Measurements from ENCODE around the gene SETBP1. TPM values are rescaled to one million over a fixed set of nuclear protein-coding genes. Genes with fewer than 3 reads are reported as not detected.

Gene SETBP1
- total and polyA plus RNA-seq, 2 of the 4 experiments (the other 2 are of a cell fraction) = 0.19 to 0.36 TPM

GRCh38 chr18:44712025-44712424 lies 31.3 kb downstream of the SETBP1 start:
- Histone ChIP-seq H2BK20ac (ENCODE audit: low read depth, low read length) (no peak overlapping the region), H3K18ac (ENCODE audit: low read depth, low read length) (no peak overlapping the region), H2BK15ac (ENCODE audit: low read depth, low read length) (no peak overlapping the region), H4K20me1 (ENCODE audit: insufficient read depth, low read length) (no peaks in the 10 kb centered on the region), H4K5ac (ENCODE audit: low read depth, low read length) (no peak overlapping the region), H3K9me3 (ENCODE audit: control insufficient read depth, insufficient read depth, low read length) (no peaks in the 10 kb centered on the region), H2BK5ac (ENCODE audit: low read depth, low read length, poor library complexity, severe bottlenecking) (no peak overlapping the region), H2BK120ac (ENCODE audit: low read depth, low read length) (no peak overlapping the region), H2AK9ac (replicated peaks; ENCODE audit: low read depth, low read length, poor library complexity) (no peak overlapping the region), H2AK5ac (ENCODE audit: low read depth, low read length) (no peak overlapping the region), H3K14ac (replicated peaks; ENCODE audit: low read depth, low read length) (no peak overlapping the region), H3K4me3 (ENCODE audit: insufficient read depth, low read depth, low read length) (no peak overlapping the region), H4K91ac (ENCODE audit: insufficient read depth, low read depth, low read length) (no peak overlapping the region), H3K56ac (ENCODE audit: extremely low read depth, insufficient read depth, low read length) (no peak overlapping the region), H3K36me3 (ENCODE audit: control insufficient read depth, insufficient read depth, low read length) (no peaks in the 10 kb centered on the region), H3K27ac (ENCODE audit: insufficient read depth, low read length) (no peak overlapping the region), H3K4ac (ENCODE audit: low read depth, low read length) (no peak overlapping the region), H3K9me1 (ENCODE audit: insufficient read depth, low read length) (no peaks in the 10 kb centered on the region), H3K4me2 (ENCODE audit: low read depth, low read length) (no peak overlapping the region), H3K79me1 (ENCODE audit: low read depth in 1 of 2, low read length in 2 of 2) (no peaks in the 10 kb centered on the region), H2AFZ (replicated peaks; ENCODE audit: low read length, poor library complexity) (no peak overlapping the region), H3K27me3 (ENCODE audit: control insufficient read depth, insufficient read depth, low read length) (no peaks in the 10 kb centered on the region), H3K23ac (ENCODE audit: low read depth, low read length) (no peak overlapping the region), H4K8ac (ENCODE audit: low read depth in 2 of 2, low read length in 2 of 2) (no peak overlapping the region), H3K4me1 (ENCODE audit: control insufficient read depth, insufficient read depth, low read length) (peaks cover 3% of the 10 kb centered on the region; the same call in 1 of the 2 replicates), H3K9ac (ENCODE audit: low read depth, low read length) (no peak overlapping the region)
- no peak for DNase-seq
- POLR2A ChIA-PET (ENCODE audit: unreplicated experiment) = no interaction called here
- TF ChIP-seq MAZ (IDR thresholded peaks at IDR 0.05; ENCODE audit: borderline replicate concordance, low read depth, low read length) (no peak), CEBPB (IDR thresholded peaks at IDR 0.05; ENCODE audit: low read depth, low read length) (no peak), CHD1 (IDR thresholded peaks at IDR 0.05; ENCODE audit: low read depth, low read length) (no peak), NFE2L2 (IDR thresholded peaks at IDR 0.05; ENCODE audit: low read depth, low read length) (no peak), SMC3 (IDR thresholded peaks at IDR 0.05; ENCODE audit: low read depth, low read length) (no peak), USF2 (IDR thresholded peaks at IDR 0.05; ENCODE audit: low read depth, low read length) (no peak)
- CTCF ChIA-PET = no interaction called here
- intact Hi-C loops (cut with micrococcal nuclease) = no loop called here
- no TSS peak for BruUV-seq (replicated peaks)
- in situ Hi-C loops (cut with MboI; ENCODE audit: low sequenced_read_pairs) = no loop called here
- dilution Hi-C loops (cut with HindIII; ENCODE audit: low sequenced_read_pairs, unreplicated experiment) = no loop called here
- no CpG with 5 or more reads among the region's 2 CpGs for WGBS, 2 experiments (ENCODE audit: extremely low coverage in 2 of 2, insufficient read length in 1 of 2)
- ATAC-seq (ENCODE audit: low read depth) = no peak

Measured in IMR-90 (cell line).